NCI-H460 (cell line): ENCODE results near the gene DLK1. TPM values are rescaled to one million over a fixed set of nuclear protein-coding genes. Genes with fewer than 3 reads are reported as not detected.

Experiments used
- DNase-seq: peaks from one replicate; pipeline ENCODE4 v3.0.0-alpha.2; 2016; ENCODE audit warnings: low read depth; ENCODE audit errors: extremely low read depth
- total RNA-seq: library from RNA; depleted of rRNA; stranded (reverse); fragments of >200 nt; shearing (Covaris generic); gene quantifications from 2 replicates; pipeline ENCODE4 v1.2.3, GENCODE V29; 2014

DLK1 gene
- total RNA-seq, 1 experiment from 2014 or later, result not detected

GRCh38 chr14:100731846-100732765 lies 5.4 kb downstream of the DLK1 start:
- no peak for DNase-seq

GRCh38 chr14:100732766-100733100 lies 6.0 kb downstream of the DLK1 start:
- DNase-seq, result no peak

GRCh38 chr14:100733152-100733850 lies 6.6 kb downstream of the DLK1 start:
- DNase-seq, result no peak

DNA sequence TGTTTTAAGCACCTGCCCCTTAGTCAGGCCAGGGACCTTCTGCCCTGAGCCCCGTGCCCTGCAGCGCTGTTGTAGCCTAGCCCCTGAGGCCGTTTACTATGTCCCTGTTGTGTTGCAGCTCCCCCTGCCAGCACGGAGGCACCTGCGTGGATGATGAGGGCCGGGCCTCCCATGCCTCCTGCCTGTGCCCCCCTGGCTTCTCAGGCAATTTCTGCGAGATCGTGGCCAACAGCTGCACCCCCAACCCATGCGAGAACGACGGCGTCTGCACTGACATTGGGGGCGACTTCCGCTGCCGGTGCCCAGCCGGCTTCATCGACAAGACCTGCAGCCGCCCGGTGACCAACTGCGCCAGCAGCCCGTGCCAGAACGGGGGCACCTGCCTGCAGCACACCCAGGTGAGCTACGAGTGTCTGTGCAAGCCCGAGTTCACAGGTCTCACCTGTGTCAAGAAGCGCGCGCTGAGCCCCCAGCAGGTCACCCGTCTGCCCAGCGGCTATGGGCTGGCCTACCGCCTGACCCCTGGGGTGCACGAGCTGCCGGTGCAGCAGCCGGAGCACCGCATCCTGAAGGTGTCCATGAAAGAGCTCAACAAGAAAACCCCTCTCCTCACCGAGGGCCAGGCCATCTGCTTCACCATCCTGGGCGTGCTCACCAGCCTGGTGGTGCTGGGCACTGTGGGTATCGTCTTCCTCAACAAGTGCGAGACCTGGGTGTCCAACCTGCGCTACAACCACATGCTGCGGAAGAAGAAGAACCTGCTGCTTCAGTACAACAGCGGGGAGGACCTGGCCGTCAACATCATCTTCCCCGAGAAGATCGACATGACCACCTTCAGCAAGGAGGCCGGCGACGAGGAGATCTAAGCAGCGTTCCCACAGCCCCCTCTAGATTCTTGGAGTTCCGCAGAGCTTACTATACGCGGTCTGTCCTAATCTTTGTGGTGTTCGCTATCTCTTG lies 7.6 kb downstream of the DLK1 start:
- DNase-seq, result no peak

DNA sequence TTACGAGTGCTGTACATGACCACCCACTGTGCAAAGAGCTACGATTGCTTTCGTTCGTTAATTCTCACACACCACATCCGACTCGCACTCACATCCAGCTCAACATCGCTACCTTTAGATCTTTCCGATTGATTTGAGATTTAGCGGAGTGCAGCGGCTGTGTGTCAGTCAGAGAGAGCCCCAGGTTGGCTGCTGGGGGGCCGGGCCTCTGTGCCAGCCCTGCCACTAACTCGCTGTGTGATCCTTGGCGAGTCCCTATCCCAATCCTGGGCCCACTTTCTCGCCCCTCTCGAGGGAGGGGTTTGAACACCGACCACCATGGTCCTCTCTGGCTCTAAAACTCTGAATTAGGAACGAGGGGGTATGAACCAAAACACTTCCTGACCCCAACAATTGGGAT lies 8.6 kb downstream of the DLK1 start:
- DNase-seq, result no peak

DNA sequence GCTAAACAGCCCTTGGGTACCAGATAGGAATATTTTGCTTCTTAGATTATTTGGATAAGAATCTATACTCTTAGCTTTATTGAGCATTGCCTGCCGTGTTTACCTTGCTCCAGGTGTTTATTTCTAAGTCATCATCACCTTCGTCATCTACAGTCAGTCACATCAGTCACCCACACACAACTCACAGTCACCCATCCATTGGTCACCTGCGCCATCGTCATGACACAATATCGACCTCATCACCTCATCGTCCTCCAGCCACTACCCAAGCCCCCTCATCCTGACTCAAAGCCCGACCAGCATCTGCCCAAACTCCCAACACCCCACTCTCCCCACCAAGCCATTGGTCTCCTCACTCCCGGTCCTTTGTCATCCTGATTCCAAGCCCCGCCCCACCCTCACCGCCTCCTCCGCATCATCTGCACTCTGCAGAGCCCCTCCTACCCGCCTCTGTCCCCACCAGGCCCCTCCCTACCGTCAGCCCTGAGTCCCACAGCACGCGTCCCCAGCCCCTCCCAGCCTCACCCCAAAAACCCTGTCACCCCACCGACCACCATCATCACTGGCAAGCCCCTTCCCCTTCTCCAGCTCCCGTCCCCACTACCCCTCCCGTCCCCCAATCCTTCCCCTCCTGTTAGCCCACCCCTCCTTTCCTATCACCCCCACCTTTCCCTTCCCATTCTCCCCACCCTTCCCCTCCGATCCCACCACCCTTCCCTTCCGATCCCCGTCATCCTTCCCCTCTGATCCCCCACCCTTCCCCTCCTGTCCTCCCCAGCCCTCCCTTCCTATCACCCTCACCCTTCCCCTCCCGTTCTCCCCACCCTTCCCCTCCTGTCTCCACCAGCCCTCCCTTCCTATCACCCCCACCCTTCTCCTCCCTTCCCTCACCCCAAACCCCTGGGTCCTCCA lies 9.8 kb downstream of the DLK1 start:
- no peak for DNase-seq

DNA sequence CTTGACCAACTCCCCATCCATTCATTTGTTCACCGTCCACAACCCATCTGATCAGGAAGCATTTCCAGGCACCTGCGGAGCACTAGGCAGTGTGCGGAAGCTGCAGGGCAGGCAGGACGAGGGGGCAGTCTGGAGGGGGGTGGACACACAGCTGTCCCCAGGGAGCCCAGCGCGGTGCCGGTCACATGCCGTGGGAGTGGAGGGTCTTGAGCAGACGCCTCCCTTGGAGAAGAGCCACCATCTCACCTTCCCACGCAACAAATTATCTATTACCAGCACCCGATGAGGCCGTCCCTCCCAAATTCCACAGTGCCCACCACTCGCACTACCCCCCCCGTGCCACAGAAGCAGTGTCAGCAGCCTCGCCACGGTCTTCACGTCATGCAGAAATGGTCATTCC lies 10.8 kb downstream of the DLK1 start:
- DNase-seq, result no peak

GRCh38 chr14:100738269-100738691 lies 11.6 kb downstream of the DLK1 start:
- no peak for DNase-seq

- DNase-seq, result no peak
Measured at GRCh38 chr14:100738704-100739131, 12.0 kb downstream of the DLK1 start.

GRCh38 chr14:100739306-100739705 lies 12.6 kb downstream of the DLK1 start:
- no peak for DNase-seq

GRCh38 chr14:100740196-100740825 lies 13.6 kb downstream of the DLK1 start:
- no peak for DNase-seq

DNA sequence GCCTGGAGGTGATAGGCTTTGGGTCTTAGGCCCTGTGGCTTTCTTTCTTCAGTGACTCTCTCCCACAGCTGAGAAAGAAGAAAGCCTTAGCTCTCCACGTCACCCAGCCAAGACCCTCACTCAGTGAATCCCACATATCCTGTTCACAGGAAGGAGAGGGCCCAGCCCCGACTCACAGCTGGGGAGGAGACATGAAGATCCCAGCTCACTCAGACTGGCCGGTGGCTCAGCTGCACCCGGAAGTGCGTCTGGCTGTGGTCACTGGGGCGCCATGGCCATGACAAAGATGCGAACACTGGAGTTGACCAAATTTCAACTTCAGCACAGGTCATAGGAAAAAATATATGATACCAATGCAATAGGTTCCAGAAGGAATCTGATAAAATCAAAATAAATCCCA lies 14.2 kb downstream of the DLK1 start:
- no peak for DNase-seq

- DNase-seq, result no peak
Measured at GRCh38 chr14:100741966-100742365, 15.3 kb downstream of the DLK1 start.

- DNase-seq, result no peak
Measured at GRCh38 chr14:100746326-100746725, 19.6 kb downstream of the DLK1 start.

GRCh38 chr14:100747021-100747586 lies 20.4 kb downstream of the DLK1 start:
- peak; percentile 57 for DNase-seq

- DNase-seq, result no peak
Measured at GRCh38 chr14:100747736-100748135, 21.0 kb downstream of the DLK1 start.

DNA sequence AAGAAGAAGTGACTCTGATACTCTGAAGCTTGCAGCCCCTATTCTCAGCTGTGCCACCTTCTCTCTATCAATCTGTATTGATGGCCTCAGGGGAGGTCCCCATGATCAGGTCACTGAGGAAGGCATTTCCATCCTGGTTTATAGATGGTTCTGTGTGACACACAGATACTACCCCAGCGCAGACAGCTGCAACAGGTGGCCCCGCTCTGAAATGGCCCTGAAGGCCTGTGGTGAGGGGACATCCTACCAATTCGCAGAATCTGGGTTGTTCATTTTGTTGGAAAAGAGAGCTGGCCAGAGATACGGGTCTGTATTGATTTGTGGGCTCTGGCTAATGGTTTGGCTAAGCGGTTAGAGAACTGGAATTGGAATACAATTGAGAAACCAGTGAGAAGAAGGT lies 21.7 kb downstream of the DLK1 start:
- DNase-seq, result no peak

DNA sequence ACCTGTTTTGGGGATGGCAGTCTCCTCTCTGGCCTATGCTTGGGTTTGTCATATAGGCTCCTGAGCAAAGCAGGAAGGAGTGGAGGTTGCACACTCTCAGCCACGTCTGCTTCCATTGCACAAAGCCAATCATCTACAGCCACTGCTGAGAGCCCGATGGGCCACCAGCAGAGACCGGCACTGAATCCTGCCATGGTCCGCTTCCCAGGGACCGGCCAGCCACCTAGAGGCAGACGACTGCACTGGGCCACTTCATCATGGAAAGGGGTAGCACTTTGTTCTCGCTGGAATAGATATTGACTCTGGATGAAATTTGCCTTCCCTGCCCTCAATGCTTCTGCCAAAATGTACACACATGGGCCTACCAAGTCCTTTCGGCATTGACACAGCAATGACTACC lies 22.3 kb downstream of the DLK1 start:
- no peak for DNase-seq
